ENCODE measurements around the gene PDLIM7.

- TF ChIP-seq, protein P1, sequence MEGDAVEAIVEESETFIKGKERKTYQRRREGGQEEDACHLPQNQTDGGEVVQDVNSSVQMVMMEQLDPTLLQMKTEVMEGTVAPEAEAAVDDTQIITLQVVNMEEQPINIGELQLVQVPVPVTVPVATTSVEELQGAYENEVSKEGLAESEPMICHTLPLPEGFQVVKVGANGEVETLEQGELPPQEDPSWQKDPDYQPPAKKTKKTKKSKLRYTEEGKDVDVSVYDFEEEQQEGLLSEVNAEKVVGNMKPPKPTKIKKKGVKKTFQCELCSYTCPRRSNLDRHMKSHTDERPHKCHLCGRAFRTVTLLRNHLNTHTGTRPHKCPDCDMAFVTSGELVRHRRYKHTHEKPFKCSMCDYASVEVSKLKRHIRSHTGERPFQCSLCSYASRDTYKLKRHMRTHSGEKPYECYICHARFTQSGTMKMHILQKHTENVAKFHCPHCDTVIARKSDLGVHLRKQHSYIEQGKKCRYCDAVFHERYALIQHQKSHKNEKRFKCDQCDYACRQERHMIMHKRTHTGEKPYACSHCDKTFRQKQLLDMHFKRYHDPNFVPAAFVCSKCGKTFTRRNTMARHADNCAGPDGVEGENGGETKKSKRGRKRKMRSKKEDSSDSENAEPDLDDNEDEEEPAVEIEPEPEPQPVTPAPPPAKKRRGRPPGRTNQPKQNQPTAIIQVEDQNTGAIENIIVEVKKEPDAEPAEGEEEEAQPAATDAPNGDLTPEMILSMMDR (conservative IDR thresholded peaks at IDR 0.05; ENCODE audit: low read length), result no peak
- no peak for TF ChIP-seq EZH2phosphoT487 (IDR thresholded peaks at IDR 0.05; ENCODE audit: borderline replicate concordance, low read depth, low read length)
Measured at GRCh38 chr5:177508837-177509236, 11.4 kb upstream of the PDLIM7 start.

Data from OCI-LY7 (cell line).